ENCODE results near the gene CCDC39. TPM values are rescaled to one million over a fixed set of nuclear protein-coding genes. Genes with fewer than 3 reads are reported as not detected.

The CCDC39 gene
- total and polyA plus RNA-seq, 9 of the 15 experiments (the other 6 are each of a cell fraction or from before 2014, with no cell fraction given), result not detected

DNA sequence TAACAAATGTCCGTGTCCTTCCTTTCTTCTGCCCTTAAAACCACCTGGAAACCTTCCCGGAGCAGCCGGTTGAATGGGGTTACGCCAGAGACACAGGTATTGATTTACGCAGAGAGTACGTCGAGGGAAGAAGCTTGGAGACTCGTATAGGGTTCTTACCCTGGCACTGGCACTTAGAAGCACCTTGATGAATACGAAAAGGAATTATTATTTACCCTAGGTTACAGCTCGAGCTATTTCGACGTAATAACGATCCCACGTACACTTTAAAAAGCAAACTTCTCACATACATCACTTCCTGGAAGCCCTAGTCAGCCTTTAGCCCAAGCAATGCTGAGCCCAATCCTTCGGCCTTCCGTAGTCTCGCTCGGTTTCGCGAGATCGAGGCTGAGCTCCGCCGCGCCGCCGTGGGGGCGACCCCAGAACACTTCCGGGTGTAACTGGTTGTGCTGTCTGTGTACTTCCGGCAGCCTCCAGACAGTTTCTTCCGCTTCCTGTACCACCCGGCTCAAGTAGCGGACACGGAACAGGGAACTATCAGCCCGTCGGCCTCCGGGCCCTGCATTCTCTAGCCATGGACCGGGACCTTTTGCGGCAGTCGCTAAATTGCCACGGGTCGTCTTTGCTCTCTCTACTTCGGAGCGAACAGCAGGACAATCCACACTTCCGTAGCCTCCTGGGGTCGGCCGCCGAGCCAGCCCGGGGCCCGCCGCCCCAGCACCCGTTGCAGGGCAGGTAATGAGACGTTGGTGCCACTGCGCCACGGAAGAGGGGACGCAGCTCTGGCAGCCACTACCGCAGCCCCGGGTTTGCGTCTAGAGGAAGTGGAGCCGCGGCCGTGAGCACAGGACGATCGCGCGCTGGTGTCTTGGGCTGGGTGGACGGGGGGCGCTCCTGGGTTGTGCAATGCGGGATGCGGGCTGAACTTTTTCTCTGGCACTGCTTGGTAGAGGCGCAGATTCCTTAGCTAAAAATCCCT lies 77.3 kb downstream of the CCDC39 start, which contains the start of gene TTC14 (continued):
- TF ChIP-seq SP1 (CRISPR knock-in tag; IDR thresholded peaks at IDR 0.05) (no peak; the same call in 1 of the 2 replicates), FOS (IDR thresholded peaks at IDR 0.05; ENCODE audit: extremely low read depth, insufficient read length) (no peak), ATF1 (CRISPR knock-in tag; IDR thresholded peaks at IDR 0.05) (no peak), ATF1 (tag; IDR thresholded peaks at IDR 0.05) (peak; percentile 78), TBL1XR1 (IDR thresholded peaks at IDR 0.05; ENCODE audit: low read length in 2 of 2) (no peak), MIER1 (IDR thresholded peaks at IDR 0.05; ENCODE audit: low read depth) (no peak), ZNF668 (CRISPR knock-in tag; IDR thresholded peaks at IDR 0.05) (no peak), CHCHD3 (CRISPR knock-in tag; IDR thresholded peaks at IDR 0.05) (no peak), MAFG (tag; conservative IDR thresholded peaks at IDR 0.05) (no peak), FOXK2 (conservative IDR thresholded peaks at IDR 0.05 in 1 of 2, IDR thresholded peaks at IDR 0.05 in 1 of 2; ENCODE audit: low read depth in 2 of 2) (peak; percentile 79 to 89; a peak in 3 of 4 replicates), ETV1 (tag; conservative IDR thresholded peaks at IDR 0.05; ENCODE audit: low read depth) (peak; percentile 89), RBM39 (optimal IDR thresholded peaks at IDR 0.05; ENCODE audit: low read depth, low read length) (no peak), GATAD2B (IDR thresholded peaks at IDR 0.05; ENCODE audit: borderline replicate concordance) (no peak), GABPA (tag; conservative IDR thresholded peaks at IDR 0.05; ENCODE audit: low read depth) (peak; percentile 99), NFXL1 (CRISPR knock-in tag; IDR thresholded peaks at IDR 0.05) (no peak), MAFF (IDR thresholded peaks at IDR 0.05; ENCODE audit: low read length) (no peak), PHB2 (IDR thresholded peaks at IDR 0.05; ENCODE audit: low read depth) (no peak), HDAC2 (IDR thresholded peaks at IDR 0.05) (0 out of 2 replicates have a peak, but pooled peaks have one; percentile 17), ZNF3 (CRISPR knock-in tag; IDR thresholded peaks at IDR 0.05) (no peak), CREM (IDR thresholded peaks at IDR 0.05; ENCODE audit: low read depth) (peak; percentile 74), RB1 (IDR thresholded peaks at IDR 0.05; ENCODE audit: low read depth) (peak; percentile 37; the same call in 1 of the 2 replicates), EZH2 (IDR thresholded peaks at IDR 0.05; ENCODE audit: borderline replicate concordance, low read depth, low read length) (no peak), ZNF175 (CRISPR knock-in tag; IDR thresholded peaks at IDR 0.05; ENCODE audit: low read depth) (0 out of 2 replicates have a peak, but pooled peaks have one; percentile 47)
- TF ChIP-seq, protein P1, sequence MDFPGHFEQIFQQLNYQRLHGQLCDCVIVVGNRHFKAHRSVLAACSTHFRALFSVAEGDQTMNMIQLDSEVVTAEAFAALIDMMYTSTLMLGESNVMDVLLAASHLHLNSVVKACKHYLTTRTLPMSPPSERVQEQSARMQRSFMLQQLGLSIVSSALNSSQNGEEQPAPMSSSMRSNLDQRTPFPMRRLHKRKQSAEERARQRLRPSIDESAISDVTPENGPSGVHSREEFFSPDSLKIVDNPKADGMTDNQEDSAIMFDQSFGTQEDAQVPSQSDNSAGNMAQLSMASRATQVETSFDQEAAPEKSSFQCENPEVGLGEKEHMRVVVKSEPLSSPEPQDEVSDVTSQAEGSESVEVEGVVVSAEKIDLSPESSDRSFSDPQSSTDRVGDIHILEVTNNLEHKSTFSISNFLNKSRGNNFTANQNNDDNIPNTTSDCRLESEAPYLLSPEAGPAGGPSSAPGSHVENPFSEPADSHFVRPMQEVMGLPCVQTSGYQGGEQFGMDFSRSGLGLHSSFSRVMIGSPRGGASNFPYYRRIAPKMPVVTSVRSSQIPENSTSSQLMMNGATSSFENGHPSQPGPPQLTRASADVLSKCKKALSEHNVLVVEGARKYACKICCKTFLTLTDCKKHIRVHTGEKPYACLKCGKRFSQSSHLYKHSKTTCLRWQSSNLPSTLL (IDR thresholded peaks at IDR 0.05), result no peak
- TF ChIP-seq, protein P2, sequence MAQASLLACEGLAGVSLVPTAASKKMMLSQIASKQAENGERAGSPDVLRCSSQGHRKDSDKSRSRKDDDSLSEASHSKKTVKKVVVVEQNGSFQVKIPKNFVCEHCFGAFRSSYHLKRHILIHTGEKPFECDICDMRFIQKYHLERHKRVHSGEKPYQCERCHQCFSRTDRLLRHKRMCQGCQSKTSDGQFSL (CRISPR knock-in tag; IDR thresholded peaks at IDR 0.05), result no peak
- TF ChIP-seq, protein P2 (tag; IDR thresholded peaks at IDR 0.05), result no peak
- TF ChIP-seq, protein P3, sequence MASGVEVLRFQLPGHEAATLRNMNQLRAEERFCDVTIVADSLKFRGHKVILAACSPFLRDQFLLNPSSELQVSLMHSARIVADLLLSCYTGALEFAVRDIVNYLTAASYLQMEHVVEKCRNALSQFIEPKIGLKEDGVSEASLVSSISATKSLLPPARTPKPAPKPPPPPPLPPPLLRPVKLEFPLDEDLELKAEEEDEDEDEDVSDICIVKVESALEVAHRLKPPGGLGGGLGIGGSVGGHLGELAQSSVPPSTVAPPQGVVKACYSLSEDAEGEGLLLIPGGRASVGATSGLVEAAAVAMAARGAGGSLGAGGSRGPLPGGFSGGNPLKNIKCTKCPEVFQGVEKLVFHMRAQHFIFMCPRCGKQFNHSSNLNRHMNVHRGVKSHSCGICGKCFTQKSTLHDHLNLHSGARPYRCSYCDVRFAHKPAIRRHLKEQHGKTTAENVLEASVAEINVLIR (CRISPR knock-in tag; IDR thresholded peaks at IDR 0.05), result no peak

Data from K562 (cell line).